ENCODE measurements around the gene TLR9.

The TLR9 gene

GRCh38 chr3:52195823-52196331, 29.6 kb downstream of the TLR9 start:
- TF ChIP-seq CTCF (conservative IDR thresholded peaks at IDR 0.05): no peak
- H3K27ac ChIP-seq: no peak overlapping the region

- H3K27ac ChIP-seq: no peak overlapping the region
- TF ChIP-seq CTCF (conservative IDR thresholded peaks at IDR 0.05): no peak
Observed at GRCh38 chr3:52195291-52195597, 30.2 kb downstream of the TLR9 start.

- no peak for TF ChIP-seq CTCF (conservative IDR thresholded peaks at IDR 0.05)
- no peak overlapping the region for H3K27ac ChIP-seq
Observed at GRCh38 chr3:52194485-52195290, 30.8 kb downstream of the TLR9 start.

GRCh38 chr3:52193065-52193464, 32.4 kb downstream of the TLR9 start:
- no peak overlapping the region for H3K27ac ChIP-seq
- TF ChIP-seq CTCF (conservative IDR thresholded peaks at IDR 0.05): no peak

GRCh38 chr3:52191663-52192062, 33.8 kb downstream of the TLR9 start:
- TF ChIP-seq CTCF (conservative IDR thresholded peaks at IDR 0.05): no peak
- no peak overlapping the region for H3K27ac ChIP-seq

- no peak overlapping the region for H3K27ac ChIP-seq
- no peak for TF ChIP-seq CTCF (conservative IDR thresholded peaks at IDR 0.05)
Observed at GRCh38 chr3:52190294-52191074, 35.0 kb downstream of the TLR9 start.

- no peak for TF ChIP-seq CTCF (conservative IDR thresholded peaks at IDR 0.05)
- H3K27ac ChIP-seq: no peak overlapping the region
Observed at GRCh38 chr3:52188556-52188955, 36.9 kb downstream of the TLR9 start.
